GM19452 (cell line): ENCODE measurements around the gene NEK10.
"Not testable (repeated sequence)": the region's sequence is repeated elsewhere in the genome, so short reads cannot be mapped to it uniquely, and the experiment has no call there.

Experiments
- ATAC-seq: cut with Tn5 transposase; IDR thresholded peaks from one replicate; pipeline ENCODE4 v1.9.1; 2021; ENCODE audit not compliant: unreplicated experiment

The NEK10 gene

DNA sequence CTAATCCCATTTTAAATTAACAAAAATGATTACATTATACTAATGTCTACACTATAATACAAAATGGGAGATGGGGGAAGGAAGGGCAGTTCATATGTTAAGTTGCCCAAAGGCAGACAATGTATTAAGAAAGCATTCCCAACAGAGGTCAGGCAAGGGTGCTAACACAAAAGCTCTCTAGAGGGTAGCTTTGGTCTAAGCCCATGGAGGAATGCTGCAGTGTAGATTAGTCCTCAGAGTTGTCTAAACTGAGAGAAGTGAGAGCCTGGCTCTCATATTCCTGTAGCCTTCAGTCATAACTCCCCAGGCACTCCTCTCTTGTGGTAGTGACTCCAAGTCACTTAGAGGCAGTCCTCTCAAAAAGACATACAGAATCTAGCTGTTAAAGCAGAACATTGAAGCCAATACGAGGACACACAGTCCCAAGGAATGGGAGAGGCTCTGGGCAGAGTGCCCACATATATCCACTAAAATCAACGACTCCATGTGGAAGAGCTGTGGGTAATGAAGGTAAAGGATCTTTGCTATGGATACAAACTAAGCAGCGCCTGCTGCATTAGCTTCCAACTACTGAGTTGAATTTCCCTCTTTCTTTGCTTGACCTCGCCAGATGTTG is 14.5 kb downstream of the NEK10 start:
- ATAC-seq = no peak

GRCh38 chr3:27354161-27354560 is 15.0 kb downstream of the NEK10 start:
- no peak for ATAC-seq

GRCh38 chr3:27353221-27353620 is 16.0 kb downstream of the NEK10 start:
- ATAC-seq = no peak

GRCh38 chr3:27352047-27352446 is 17.1 kb downstream of the NEK10 start:
- no peak for ATAC-seq

DNA sequence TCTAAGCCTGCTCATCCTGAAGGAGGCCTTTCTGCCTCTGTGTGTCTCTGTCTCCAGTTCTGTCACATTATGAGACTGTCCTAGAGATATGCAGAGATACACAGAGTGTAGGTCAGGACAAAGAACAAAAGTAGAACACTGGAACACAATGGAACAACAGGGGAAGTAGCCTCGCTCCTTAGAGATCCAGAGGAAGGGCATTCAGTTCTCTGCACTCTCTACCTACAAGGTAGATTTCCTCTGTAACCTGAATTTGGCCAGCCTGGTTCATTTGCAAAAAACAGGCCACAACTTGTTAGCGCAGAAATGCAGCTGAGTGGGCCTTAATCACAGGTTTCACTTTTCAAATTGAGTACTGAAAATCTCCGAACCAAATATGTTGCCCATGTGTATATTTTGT is 19.4 kb downstream of the NEK10 start:
- ATAC-seq = no peak

DNA sequence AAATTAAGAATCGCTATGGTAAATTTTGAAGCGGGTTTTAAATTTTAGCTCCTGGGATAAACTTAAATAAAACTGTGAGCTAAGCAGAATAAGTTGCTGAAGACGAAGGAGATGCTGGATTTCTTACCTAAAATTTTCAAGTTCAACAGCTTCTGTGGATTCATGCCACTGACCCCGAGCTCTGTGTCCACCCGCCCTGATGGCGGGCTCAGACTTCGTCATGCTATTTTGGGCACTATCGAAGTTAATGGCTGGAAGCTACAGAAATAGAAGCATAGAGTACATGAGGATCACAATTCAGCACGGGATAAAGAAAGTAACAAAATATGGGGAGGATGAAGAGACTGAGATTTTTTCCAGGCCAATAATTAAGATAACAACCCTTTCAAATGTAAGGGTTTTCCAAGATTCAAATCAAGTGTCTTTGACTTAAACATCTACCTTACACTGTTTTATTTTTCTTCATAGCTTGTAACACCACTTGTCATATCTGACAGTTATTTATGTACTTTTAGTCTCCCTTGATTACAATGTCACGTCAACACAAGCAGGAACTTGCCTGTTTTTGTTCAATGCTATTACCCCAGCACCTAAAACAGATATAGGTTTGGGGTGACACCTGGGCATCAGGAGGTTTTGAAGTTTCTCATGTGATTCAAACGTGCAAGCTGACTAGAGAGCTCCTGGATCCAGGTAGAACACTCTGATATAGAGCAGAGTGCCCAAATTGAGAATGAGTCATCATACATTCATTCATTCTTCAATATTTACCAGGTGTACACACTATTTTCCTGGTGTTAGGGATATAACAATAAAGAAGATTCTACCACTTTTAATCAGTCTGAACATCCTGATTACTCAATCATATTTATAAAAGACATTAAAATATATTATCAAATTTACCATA is 23.0 kb downstream of the NEK10 start:
- no peak for ATAC-seq

DNA sequence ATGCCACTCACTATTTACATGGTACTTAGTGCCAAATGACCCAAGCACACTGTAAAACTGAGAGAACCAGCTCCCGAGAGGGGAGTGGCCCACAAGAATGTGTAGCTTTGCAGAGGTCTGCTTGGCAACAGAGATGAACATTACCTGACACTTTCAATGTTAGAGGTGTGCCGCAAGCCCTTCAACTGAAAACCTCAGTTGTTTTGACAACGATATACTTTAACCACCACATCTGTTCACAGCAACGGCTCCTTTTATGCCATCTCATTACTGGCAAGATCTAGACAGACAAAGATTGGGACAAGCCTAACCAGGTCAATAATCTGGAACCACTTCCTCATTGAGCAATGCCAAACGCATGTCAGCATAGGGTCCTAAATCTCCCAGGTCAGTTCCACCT is 23.7 kb downstream of the NEK10 start:
- peak; percentile 39 for ATAC-seq

DNA sequence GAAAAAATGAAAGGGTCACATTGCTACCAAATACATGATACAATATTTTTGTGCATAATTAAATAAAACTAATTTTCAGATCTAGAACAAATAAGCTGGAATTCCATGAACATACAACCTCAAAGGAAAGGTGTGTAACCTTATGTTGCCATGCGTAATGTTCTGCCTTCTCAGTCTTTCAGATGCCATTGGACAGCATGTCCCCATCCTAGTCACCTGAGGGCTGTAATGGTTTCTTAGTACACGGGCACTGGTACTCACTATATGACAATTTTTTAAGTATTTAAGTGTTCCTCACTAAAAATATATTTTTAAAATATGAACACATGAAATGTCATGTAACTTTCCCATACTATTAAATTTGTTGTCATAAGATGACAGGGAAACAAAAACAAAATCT is 24.1 kb downstream of the NEK10 start:
- ATAC-seq = no peak

DNA sequence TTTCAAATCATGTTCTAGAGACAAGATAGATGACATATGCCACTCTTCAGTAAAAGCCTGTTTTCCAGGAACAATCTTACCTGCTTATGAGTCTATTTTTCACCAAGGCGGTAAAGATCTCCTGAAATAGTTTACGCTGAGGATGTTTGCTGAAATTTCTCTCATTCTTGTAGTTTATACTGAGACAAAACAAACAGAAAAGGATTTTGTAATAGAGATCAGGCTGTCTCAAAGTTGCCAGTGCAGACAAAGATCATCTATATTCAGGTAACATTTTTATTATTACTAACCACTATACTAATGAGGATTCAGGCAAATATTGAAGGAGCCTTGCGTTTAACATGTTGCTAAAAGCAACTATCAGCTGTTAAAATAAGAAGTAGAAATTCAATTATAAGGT is 25.0 kb downstream of the NEK10 start:
- no peak for ATAC-seq

DNA sequence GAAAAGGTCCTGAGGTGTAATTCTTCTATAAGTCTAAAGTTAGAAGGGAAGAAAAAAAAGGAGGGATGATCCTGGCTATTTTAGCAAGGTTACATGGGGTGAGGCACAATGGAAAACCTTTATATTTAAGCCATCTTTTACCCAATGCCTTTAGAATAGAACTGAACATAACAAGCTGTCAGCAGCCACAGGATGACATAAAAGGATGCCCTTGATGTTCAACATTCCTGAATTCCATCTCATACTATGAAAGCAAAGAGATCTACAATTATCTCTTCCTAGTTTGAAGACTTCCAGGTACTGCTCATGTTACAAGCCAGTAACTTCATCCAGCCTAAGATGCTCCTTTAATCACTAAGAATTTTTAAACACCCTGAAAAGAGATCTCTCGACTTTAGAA is 26.9 kb downstream of the NEK10 start:
- no peak for ATAC-seq

DNA sequence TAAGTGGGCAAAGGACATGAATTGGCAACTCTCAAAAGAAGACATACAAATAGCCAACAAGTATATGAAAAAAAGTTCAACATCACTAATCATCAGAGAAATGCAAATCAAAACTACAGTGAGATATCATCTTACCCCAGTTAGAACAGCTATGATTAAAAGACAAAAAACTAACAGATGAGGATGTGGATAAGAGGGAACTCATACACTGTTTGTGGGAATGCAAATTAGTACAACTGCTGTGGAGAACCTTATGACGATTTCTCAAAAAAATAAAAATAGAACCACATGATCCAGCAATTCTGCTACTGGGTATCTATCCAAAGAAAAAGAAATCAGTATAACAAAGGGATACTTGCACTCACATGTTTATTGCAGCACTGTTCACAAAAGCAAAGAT is 28.6 kb downstream of the NEK10 start:
- peak; percentile 76 for ATAC-seq

- no peak for ATAC-seq
Measured at GRCh38 chr3:27335571-27335970, 33.6 kb downstream of the NEK10 start.

- ATAC-seq = no peak
Measured at GRCh38 chr3:27333843-27334242, 35.3 kb downstream of the NEK10 start.

GRCh38 chr3:27328982-27329762 is 40.0 kb downstream of the NEK10 start:
- ATAC-seq = not testable (repeated sequence)

GRCh38 chr3:27326629-27327545 is 42.3 kb downstream of the NEK10 start:
- ATAC-seq = no peak

GRCh38 chr3:27326202-27326601 is 43.0 kb downstream of the NEK10 start:
- no peak for ATAC-seq

- ATAC-seq = no peak
Measured at GRCh38 chr3:27325419-27325818, 43.8 kb downstream of the NEK10 start.

DNA sequence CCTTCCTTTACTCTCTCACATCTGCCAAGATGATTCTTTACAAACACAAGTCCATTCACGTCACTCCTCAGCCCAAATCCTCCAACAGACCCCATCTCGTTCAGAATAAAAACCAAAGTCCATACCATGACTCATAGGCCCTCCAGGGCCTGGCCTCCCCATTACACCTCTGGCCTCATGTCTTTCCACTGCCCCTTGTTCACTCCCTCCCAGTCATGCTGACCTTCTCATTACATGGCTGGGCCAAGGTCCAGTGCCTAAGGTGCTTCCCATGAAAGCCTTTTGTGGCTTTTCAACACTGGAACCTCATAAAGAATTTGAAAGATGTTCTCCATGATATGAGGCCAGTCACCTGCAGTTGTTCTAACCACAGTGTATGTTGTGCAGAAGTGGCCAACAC is 44.5 kb downstream of the NEK10 start:
- ATAC-seq = no peak

DNA sequence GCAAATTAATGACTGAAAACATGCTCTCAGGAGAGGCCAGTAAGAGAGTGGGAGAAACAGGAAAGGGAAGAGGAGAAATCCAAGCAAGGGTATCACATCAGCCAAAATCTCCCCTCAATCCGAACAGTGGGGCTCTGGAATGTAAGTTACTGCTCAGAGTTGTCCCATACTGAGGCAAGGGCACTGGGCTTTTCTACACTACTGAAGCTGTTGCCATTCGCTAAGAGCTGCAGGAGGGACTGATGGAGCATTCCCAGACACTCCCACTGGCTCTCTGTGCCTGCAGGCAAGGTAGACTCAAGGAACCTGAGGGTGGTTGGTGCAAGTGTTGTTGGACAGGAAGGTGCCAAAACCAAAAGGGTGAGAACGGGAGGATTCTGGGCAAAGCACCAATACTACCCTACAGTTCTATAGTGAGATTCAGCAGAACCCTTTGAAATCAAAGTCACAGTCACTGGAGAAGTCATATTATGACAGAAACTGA is 46.1 kb downstream of the NEK10 start:
- ATAC-seq = no peak

GRCh38 chr3:27322634-27323033 is 46.5 kb downstream of the NEK10 start:
- no peak for ATAC-seq
